ENCODE data around the gene SKAP1.

- TF ChIP-seq CTCF (conservative IDR thresholded peaks at IDR 0.05) (no peak), ZFX (IDR thresholded peaks at IDR 0.05) (no peak)
These were observed 93.0 kb downstream of the SKAP1 start for GRCh38 chr17:48336986-48337385.

Measured in C4-2B (cell line).